ENCODE data around the gene SYTL4.
"Not testable (repeated sequence)": the region's sequence is repeated elsewhere in the genome, so short reads cannot be mapped to it uniquely, and the experiment has no call there.

The SYTL4 gene

GRCh38 chrX:100731441-100732281, at the start of gene SYTL4:
TSS of gene SYTL4 (minus strand) at chrX:100732121. CDS start at chrX:100702037, 30,084 bp downstream.
- DNase-seq, result no peak

DNA sequence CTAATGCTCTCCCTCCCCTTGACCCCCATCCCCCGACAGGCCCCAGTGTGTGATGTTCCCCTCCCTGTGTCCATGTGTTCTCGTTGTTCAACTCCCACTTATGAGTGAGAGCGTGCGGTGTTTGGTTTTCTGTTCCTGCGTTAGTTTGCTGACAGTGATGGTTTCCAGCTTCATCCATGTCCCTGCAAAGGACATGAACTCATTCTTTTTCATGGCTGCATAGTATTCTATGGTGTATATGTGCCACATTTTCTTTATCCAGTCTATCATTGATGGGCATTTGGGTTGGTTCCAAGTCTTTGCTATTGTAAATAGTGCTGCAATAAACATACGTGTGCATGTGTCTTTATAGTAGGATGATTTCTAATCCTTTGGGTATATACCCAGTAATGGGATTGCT, 37.5 kb upstream of the SYTL4 start:
- not testable (repeated sequence) for DNase-seq

DNA sequence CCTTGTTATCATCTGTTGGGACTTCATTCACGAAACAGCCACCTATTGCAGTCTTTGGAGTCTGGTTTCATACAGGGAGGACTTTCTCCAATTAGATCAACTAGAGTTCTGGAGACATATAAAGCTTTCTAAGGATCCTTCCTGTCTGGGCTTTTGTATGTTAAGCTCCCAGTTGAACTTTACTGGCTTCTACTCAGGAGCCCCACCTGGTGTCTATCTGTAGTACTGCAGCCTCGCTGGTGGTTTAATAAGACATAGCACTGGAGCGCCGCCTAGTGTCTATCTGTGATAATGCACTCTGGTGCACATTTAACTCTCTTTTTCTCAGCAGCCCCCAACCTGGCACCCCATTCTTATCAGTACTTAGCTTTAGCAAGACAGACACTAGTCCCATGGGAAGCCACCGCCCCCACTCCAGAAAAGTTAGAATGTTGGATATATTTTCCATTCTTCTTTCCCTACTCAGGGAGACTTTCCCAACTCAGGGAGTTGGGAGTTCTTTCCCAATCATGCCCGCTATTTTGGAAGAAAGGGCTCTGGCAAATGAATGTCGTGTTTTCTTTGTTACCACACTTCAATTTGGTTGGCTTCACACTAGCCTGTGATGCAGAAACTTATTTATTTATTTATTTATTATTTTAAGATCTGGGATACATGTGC, 36.9 kb upstream of the SYTL4 start:
- DNase-seq, result peak; percentile 79

GRCh38 chrX:100750883-100751282, 19.0 kb upstream of the SYTL4 start:
- DNase-seq, result no peak

DNA sequence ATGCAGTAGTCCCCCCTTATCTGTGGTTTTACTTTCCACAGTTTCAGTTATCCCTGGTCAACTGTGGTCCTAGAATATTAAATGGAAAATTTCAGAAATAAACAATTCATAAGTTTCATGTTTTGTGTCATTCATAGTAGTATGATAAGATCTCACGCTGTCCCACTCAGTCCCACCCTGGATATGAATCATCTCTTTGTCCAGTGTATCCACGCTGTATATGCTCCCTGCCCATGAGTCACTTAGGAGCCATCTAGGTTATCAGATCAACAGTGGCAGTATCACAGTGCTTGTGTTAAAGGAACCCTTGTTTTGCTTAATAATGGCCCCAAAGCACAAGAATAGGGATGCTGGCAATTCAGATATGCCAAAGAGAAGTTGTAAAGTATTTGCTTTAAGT, 16.2 kb upstream of the SYTL4 start:
- no peak for DNase-seq

GRCh38 chrX:100747703-100748102, 15.8 kb upstream of the SYTL4 start:
- no peak for DNase-seq

DNA sequence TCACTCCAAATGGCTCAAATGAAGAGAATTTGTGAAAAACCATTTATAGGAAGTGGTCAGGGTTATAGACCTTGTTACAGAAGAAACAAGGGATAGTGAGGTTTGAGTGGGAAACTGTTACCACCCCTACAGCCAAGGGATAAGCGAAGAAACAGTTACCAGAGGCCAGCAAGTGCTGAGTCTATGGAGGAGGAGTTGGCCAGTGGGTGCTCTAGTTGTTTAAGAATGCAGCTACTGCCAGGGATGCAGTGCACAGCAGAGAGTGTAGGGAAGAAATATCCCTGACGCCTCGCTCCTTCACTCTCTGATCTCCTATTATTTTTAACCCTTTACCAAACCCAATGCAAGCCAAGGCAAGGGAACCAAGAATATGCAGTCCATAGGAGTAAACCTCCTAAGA, 15.2 kb upstream of the SYTL4 start:
- DNase-seq, result no peak

- no peak for DNase-seq
Observed at GRCh38 chrX:100745806-100746537, 14.1 kb upstream of the SYTL4 start.

- DNase-seq, result no peak
Observed at GRCh38 chrX:100745205-100745604, 13.3 kb upstream of the SYTL4 start.

GRCh38 chrX:100743009-100743607, 11.2 kb upstream of the SYTL4 start:
- no peak for DNase-seq

DNA sequence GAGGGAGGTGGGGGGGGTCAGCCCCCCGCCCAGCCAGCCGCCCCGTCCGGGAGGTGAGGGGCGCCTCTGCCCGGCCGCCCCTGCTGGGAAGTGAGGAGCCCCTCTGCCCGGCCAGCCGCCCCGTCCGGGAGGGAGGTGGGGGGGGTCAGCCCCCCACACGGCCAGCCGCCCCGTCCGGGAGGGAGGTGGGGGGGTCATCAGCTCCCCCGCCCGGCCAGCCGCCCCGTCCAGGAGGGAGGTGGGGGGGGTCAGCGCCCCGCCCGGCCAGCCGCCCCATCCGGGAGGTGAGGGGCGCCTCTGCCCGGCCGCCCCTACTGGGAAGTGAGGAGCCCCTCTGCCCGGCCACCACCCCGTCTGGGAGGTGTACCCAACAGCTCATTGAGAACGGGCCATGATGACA, 7.9 kb downstream of the SYTL4 start:
- not testable (repeated sequence) for DNase-seq

- no peak for DNase-seq
Observed at GRCh38 chrX:100721328-100721727, 10.6 kb downstream of the SYTL4 start.

- no peak for DNase-seq
Observed at GRCh38 chrX:100720301-100720700, 11.6 kb downstream of the SYTL4 start.

DNA sequence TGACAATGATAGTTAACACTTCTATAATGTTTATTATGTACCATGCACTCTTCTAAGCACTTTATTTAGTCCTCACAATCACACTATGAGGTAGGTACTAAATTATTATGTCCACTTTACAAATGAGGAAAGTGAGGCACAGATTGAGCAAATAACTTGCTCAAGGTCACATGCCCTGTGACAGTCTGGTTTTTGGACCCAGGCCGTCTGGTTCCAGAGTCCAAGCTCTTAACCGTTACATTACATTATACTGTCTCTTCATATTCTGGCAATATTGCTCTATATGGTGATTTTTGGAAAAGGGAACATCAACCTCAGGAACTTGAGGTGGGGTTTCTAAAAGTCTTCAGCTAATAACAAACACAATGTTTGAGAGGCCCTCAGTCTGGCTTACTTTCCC, 12.8 kb downstream of the SYTL4 start:
- no peak for DNase-seq

GRCh38 chrX:100717363-100717762, 14.6 kb downstream of the SYTL4 start:
- no peak for DNase-seq

GRCh38 chrX:100710816-100711215, 21.1 kb downstream of the SYTL4 start:
- no peak for DNase-seq

- no peak for DNase-seq
Observed at GRCh38 chrX:100704581-100705203, 27.2 kb downstream of the SYTL4 start.

GRCh38 chrX:100700809-100701208, 31.1 kb downstream of the SYTL4 start:
- no peak for DNase-seq

DNA sequence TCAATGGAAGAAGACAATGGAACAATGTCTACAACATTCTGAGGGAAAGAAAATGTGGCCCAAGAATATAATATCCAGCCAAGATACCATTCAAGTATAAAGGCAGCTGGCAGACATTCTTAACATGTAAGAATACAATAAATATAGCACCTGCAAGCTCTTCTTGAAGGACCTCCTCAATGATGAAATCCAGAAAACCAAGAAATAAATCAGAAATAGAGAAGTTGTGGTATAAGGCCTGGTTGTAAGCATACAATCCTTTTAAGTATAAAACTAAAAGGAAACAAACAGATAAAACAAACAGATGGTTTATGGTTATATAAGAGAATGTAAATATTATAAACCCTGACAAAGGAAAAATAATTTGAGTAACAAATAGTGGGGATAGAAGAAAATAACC, 33.4 kb downstream of the SYTL4 start:
- no peak for DNase-seq

DNA sequence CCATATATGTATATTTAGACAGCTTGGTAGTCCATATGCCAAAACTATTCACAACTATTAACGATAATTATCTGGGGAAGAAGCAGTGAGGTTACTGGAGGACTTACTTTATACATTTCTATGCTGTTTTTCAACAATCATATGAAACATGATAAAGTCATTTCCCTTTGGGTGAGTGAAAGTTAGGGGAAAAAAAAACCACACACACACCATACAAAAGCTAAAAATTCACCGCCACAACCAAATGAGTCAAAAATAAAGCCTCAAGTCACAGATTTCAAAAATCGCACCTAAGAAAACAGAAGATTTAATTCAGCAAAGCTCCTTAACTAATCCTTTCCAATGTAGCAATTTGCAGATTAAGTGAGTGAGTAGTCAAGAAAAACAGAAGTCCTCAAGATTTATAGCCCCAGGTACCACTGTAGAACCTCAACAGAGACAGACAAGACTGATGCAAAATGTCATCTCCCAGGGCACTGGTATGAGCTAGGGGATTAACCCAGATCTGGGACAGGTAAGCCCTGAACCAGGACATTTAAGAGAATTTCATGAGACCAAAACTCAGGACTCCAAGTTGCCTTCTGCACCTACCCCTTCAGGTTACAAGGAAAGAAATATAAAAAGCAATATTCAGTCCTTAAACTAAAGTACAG, 35.1 kb downstream of the SYTL4 start:
- no peak for DNase-seq

- no peak for DNase-seq
Observed at GRCh38 chrX:100695991-100696390, 35.9 kb downstream of the SYTL4 start.

- no peak for DNase-seq
Observed at GRCh38 chrX:100695302-100695701, 36.6 kb downstream of the SYTL4 start.

All from stimulated activated naive CD4-positive, alpha-beta T cell treated with Interleukin-2 at 50 U/mL for 16 hours (primary cell).